Measurements from ENCODE around the gene UCN. TPM values are rescaled to one million over a fixed set of nuclear protein-coding genes. Genes with fewer than 3 reads are reported as not detected.
"Not testable (repeated sequence)": the region's sequence is repeated elsewhere in the genome, so short reads cannot be mapped to it uniquely, and the experiment has no call there.

The UCN gene
- total RNA-seq, 4 donors from 2014 or later, result 1.8 to 6.1 (median 3.3) TPM

DNA sequence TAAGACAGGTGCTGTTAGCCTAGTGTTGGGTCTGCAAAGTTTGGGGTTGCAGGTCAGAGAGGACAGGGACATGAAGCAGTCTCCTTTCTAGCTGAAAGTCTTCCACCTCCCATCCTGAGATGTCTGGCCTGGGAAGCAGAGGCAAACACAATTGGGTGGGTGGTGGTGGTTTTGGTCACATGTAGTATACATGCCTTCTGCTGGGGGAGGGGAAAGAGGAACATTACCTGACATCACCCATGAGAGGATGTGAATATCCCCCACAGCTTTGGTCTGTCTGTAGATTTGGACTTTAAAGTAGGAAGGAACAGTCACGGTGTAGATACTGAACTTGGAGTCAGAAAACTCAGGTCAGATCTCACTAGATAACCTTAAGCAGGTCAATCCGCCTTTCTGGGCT lies 37.6 kb downstream of the UCN start:
- no peak overlapping the region for H3K4me3 ChIP-seq
- no peak for DNase-seq (ENCODE audit: extremely low spot score)
- no peaks in the 10 kb centered on the region for H3K36me3 ChIP-seq
- 60% methylated on average over 2 of the region's 2 CpGs for WGBS
- no peak for TF ChIP-seq POLR2A (IDR thresholded peaks at IDR 0.05; ENCODE audit: low read depth)
- TF ChIP-seq, protein P1, sequence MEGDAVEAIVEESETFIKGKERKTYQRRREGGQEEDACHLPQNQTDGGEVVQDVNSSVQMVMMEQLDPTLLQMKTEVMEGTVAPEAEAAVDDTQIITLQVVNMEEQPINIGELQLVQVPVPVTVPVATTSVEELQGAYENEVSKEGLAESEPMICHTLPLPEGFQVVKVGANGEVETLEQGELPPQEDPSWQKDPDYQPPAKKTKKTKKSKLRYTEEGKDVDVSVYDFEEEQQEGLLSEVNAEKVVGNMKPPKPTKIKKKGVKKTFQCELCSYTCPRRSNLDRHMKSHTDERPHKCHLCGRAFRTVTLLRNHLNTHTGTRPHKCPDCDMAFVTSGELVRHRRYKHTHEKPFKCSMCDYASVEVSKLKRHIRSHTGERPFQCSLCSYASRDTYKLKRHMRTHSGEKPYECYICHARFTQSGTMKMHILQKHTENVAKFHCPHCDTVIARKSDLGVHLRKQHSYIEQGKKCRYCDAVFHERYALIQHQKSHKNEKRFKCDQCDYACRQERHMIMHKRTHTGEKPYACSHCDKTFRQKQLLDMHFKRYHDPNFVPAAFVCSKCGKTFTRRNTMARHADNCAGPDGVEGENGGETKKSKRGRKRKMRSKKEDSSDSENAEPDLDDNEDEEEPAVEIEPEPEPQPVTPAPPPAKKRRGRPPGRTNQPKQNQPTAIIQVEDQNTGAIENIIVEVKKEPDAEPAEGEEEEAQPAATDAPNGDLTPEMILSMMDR (IDR thresholded peaks at IDR 0.05), result no peak
- TF ChIP-seq POLR2AphosphoS5 (IDR thresholded peaks at IDR 0.05), result no peak
- no peak for TF ChIP-seq EP300 (IDR thresholded peaks at IDR 0.05)
- H3K4me1 ChIP-seq, result no peaks in the 10 kb centered on the region
- H3K27ac ChIP-seq (replicated peaks in 1 of 4), result no peak overlapping the region
- intact Hi-C loops (cut with DNase I), result no loop called here
- H3K9me3 ChIP-seq, result no peaks in the 10 kb centered on the region
- H3K27me3 ChIP-seq, result peaks cover 0 to 65% (median 5%) of the 10 kb centered on the region in 4 donors

DNA sequence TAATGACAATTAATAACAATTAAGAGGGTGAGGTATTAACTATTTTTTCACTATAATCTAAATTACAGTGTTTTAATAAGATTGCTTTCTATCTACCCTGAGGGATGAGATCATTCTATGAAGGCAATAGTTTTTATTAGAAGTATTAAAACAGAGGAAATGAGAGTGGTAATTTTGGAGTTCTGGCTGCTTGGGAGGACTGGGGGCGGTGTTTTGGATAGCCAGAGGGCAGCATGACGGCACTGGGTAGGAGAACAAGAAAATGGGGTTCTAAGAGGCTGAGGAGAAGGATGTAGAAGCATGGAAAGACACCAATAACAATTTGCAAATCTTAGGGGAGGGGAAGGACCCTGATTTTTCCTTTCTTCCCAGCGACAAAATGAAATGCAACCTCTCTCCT lies 38.1 kb downstream of the UCN start:
- 80% methylated on average over 3 of the region's 3 CpGs for WGBS
- H3K9me3 ChIP-seq, result no peaks in the 10 kb centered on the region
- DNase-seq (ENCODE audit: extremely low spot score), result no peak
- H3K27me3 ChIP-seq, result peaks cover 0 to 66% (median 11%) of the 10 kb centered on the region in 4 donors
- no peaks in the 10 kb centered on the region for H3K36me3 ChIP-seq
- TF ChIP-seq POLR2AphosphoS5 (IDR thresholded peaks at IDR 0.05), result no peak
- TF ChIP-seq POLR2A (IDR thresholded peaks at IDR 0.05; ENCODE audit: low read depth), result no peak
- TF ChIP-seq, protein P1 (IDR thresholded peaks at IDR 0.05), result no peak
- no peak for TF ChIP-seq EP300 (IDR thresholded peaks at IDR 0.05)
- H3K4me3 ChIP-seq, result no peak overlapping the region
- H3K27ac ChIP-seq (replicated peaks in 1 of 4), result no peak overlapping the region
- peaks cover 2 to 3% (median 3%) of the 10 kb centered on the region in 4 donors for H3K4me1 ChIP-seq
- intact Hi-C loops (cut with DNase I), result no loop called here

DNA sequence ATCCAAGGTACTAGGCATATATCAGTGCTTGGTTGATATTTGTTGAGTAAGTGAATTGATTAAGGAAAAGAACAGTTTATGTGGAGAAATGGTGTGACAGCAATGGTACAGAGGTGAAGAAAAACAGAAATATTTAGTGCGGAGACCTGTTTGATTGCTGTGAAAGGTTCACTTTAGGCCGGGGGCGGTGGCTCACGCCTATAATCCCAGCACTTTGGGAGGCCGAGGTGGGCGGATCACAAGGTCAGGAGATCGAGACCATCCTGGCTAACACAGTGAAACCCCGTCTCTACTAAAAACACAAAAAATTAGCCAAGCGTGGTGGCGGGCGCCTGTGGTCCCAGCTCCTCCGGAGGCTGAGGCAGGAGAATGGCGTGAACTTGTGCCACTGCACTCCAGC lies 39.9 kb downstream of the UCN start:
- WGBS, result 91% methylated on average over 13 of the region's 13 CpGs
- DNase-seq (ENCODE audit: extremely low spot score); H3K9me3 ChIP-seq; H3K27ac ChIP-seq (replicated peaks in 1 of 4); H3K4me3 ChIP-seq; H3K36me3 ChIP-seq: not testable (repeated sequence)
- intact Hi-C loops (cut with DNase I), result loop anchor here (10.0 kb wide), 1 partner anchor 823 kb away; no protein-coding TSS in a partner anchor
- H3K4me1 ChIP-seq, result peaks cover 19 to 21% (median 21%) of the 10 kb centered on the region in 4 donors
- peaks cover 0 to 72% (median 29%) of the 10 kb centered on the region in 4 donors for H3K27me3 ChIP-seq

DNA sequence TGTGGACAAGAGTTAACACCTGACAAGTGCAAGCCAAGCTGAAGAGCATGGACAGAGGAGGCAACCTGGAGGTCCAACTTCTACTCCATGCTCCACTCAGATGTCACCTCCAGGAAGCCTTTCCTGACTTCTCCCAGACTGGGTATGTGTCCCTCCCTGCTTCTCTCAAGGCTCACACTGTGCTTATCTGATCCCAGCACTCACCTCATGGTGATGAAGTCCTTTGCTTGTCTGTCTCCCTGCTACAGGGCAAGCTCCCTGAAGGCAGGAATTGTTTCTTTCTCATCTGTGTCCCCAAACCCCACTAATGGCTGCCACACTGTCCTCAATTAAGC lies 42.7 kb downstream of the UCN start:
- H3K27me3 ChIP-seq, result peaks cover 0 to 88% (median 54%) of the 10 kb centered on the region in 4 donors
- intact Hi-C loops (cut with DNase I), result loop anchor here (10.0 kb wide), 1 partner anchor 821 kb away; no protein-coding TSS in a partner anchor

DNA sequence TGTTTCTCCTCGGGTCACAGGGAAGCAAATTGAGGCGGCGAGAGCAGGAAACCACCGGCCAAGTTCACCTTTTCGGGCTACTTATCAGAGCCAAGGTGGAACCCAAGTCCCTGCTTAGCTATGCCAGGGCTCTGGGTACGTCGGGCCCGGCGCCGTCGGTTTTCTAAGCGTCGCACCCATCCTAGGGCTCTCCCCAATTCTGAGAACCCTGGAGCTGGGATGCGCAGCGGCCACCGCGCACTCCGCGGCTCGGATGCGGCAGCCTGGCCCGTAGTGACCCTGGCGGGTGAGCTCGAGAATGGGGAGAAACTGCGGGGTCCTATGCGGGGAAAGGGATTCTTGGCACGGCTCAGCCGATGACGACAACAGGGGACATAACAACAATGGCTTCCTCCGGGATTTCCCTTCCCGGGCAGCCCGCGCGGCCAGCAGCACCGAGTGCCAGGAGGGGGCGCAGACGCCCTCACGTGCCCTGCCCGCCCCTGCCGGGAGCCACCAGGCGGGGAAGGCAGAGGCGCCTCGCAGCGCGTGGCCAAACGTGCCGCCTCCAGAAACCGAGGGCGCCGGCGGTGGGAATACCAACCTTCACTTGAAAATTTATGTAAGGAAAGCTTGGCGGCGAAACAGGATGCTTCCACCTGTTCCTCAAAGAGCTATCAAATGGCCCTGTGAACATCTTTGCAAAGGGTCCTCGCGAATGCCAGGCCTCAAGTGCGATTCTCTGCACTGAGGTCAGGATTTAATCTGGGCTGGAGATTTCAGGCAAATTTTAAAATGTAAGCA lies 43.3 kb downstream of the UCN start:
- no peak for DNase-seq (ENCODE audit: extremely low spot score)
- Histone ChIP-seq H3K4me3 (peak overlapping the region; percentile 30 to 56 (median 52)), H3K27me3 (peaks cover 0 to 93% (median 58%) of the 10 kb centered on the region in 4 donors), H3K36me3 (no peaks in the 10 kb centered on the region), H3K27ac (replicated peaks in 1 of 4) (no peak overlapping the region), H3K9me3 (no peaks in the 10 kb centered on the region), H3K4me1 (peaks cover 35 to 40% (median 40%) of the 10 kb centered on the region in 4 donors)
- intact Hi-C loops (cut with DNase I), result loop anchor here (10.0 kb wide), 1 partner anchor 820 kb away; no protein-coding TSS in a partner anchor
- peak in 1 of 2 donors; percentile 40 for TF ChIP-seq POLR2AphosphoS5 (IDR thresholded peaks at IDR 0.05)
- no peak for TF ChIP-seq EP300 (IDR thresholded peaks at IDR 0.05)
- TF ChIP-seq, protein P1 (IDR thresholded peaks at IDR 0.05), result peak; percentile 36 to 51 (median 40)
- 18% methylated on average over 16 of the region's 56 CpGs for WGBS

More for the DNA sequence above, 42.7 kb downstream of the UCN start:
- peaks cover 35 to 40% (median 40%) of the 10 kb centered on the region in 4 donors for H3K4me1 ChIP-seq
- no peak overlapping the region for H3K27ac ChIP-seq (replicated peaks in 1 of 4)
- TF ChIP-seq POLR2AphosphoS5 (IDR thresholded peaks at IDR 0.05) (no peak), POLR2A (IDR thresholded peaks at IDR 0.05; ENCODE audit: low read depth) (no peak), EP300 (IDR thresholded peaks at IDR 0.05) (no peak)
- TF ChIP-seq, protein P1 (IDR thresholded peaks at IDR 0.05), result no peak
- H3K36me3 ChIP-seq, result no peaks in the 10 kb centered on the region
- H3K4me3 ChIP-seq, result no peak overlapping the region
- no peaks in the 10 kb centered on the region for H3K9me3 ChIP-seq
- no peak for DNase-seq (ENCODE audit: extremely low spot score)
